ENCODE data around the gene ENTPD1. TPM values are rescaled to one million over a fixed set of nuclear protein-coding genes. Genes with fewer than 3 reads are reported as not detected.
"Not testable (repeated sequence)": the region's sequence is repeated elsewhere in the genome, so short reads cannot be mapped to it uniquely, and the experiment has no call there.

ENTPD1 gene
- total RNA-seq, 1 donor from 2014 or later, result not detected

DNA sequence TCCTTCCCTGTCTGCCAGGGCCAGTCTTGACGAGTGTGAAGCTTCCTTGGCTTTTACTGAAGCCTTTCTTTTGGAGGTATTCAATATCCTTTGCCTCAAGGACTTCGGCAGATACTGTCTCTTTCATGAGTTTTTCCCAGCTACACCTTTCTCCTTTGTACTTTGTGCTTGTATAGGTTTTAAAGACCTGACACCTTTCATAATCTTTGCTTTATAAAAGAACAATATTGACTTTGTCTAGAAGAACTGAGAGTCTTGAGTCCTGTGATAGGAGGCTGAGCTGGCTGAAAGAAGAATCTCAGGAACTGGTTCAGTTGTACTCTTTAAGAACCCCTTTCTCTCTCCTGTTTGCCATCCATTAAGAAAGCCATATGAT, 110.5 kb downstream of the ENTPD1 start:
- DNase-seq (ENCODE audit: low read depth), result no peak
- TF ChIP-seq CTCF (conservative IDR thresholded peaks at IDR 0.05; ENCODE audit: low read depth, low read length), result no peak
- H3K4me3 ChIP-seq (ENCODE audit: low read depth, low read length), result no peak overlapping the region

DNA sequence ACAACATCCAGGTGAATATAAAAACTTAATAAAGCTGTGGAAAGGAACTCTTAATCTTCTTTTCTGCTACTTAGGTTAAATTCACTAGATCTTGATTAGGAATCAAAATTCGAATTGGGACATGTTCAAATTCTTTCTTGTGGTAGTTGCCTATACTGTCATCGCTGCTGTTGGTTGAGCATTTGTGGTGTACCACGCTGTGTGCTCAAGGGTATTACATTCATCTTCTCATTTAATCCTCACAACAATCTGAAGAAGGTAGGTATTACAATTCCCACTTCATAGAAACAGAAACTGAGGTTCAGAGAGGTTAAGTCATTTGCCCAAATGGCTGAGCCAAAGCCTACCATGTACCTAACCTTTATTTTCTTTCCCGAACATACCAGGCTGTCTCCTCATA, 111.9 kb downstream of the ENTPD1 start:
- no peak for DNase-seq (ENCODE audit: low read depth)
- H3K4me3 ChIP-seq (ENCODE audit: low read depth, low read length), result no peak overlapping the region
- no peak for TF ChIP-seq CTCF (conservative IDR thresholded peaks at IDR 0.05; ENCODE audit: low read depth, low read length)

- TF ChIP-seq CTCF (conservative IDR thresholded peaks at IDR 0.05; ENCODE audit: low read depth, low read length), result no peak
- DNase-seq (ENCODE audit: low read depth), result no peak
- no peak overlapping the region for H3K4me3 ChIP-seq (ENCODE audit: low read depth, low read length)
These were observed 116.3 kb downstream of the ENTPD1 start for GRCh38 chr10:95872158-95872711.

GRCh38 chr10:95873139-95873538, 117.2 kb downstream of the ENTPD1 start:
- TF ChIP-seq CTCF (conservative IDR thresholded peaks at IDR 0.05; ENCODE audit: low read depth, low read length), result no peak
- no peak overlapping the region for H3K4me3 ChIP-seq (ENCODE audit: low read depth, low read length)
- DNase-seq (ENCODE audit: low read depth), result no peak

GRCh38 chr10:95873651-95874050, 117.7 kb downstream of the ENTPD1 start:
- TF ChIP-seq CTCF (conservative IDR thresholded peaks at IDR 0.05; ENCODE audit: low read depth, low read length), result no peak
- H3K4me3 ChIP-seq (ENCODE audit: low read depth, low read length), result no peak overlapping the region
- DNase-seq (ENCODE audit: low read depth), result no peak

DNA sequence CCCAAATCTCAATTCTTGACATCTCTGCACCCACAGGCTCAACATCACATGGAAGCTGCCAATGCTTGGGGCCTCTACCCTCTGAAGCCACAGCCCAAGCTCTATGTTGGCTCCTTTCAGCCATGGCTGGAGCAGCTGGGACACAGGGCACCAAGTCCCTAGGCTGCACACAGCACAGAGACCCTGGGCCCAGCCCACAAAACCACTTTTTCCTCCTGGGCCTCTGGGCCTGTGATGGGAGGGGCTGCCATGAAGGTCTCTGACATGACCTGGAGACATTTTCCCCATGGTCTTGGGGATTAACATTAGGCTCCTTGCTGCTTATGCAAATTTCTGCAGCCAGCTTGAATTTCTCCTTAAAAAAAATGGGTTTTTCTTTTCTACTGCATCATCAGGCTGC, 118.8 kb downstream of the ENTPD1 start:
- not testable (repeated sequence) for DNase-seq (ENCODE audit: low read depth)

GRCh38 chr10:95876756-95877155, 120.8 kb downstream of the ENTPD1 start:
- DNase-seq (ENCODE audit: low read depth), result no peak
- no peak overlapping the region for H3K4me3 ChIP-seq (ENCODE audit: low read depth, low read length)
- TF ChIP-seq CTCF (conservative IDR thresholded peaks at IDR 0.05; ENCODE audit: low read depth, low read length), result no peak

More for the DNA sequence above, 118.8 kb downstream of the ENTPD1 start:
- H3K4me3 ChIP-seq (ENCODE audit: low read depth, low read length), result not testable (repeated sequence)

All from epithelial cell of proximal tubule (primary cell).